Muscle layer of duodenum (tissue), 2 donors: Measurements from ENCODE around the gene CISTR.

Source experiments
- H3K27ac ChIP-seq: one replicate; pipeline ENCODE4 v1.7.0; 2013; ENCODE audit warnings: mild to moderate bottlenecking, low read length
- H3K27me3 ChIP-seq: one replicate; pipeline ENCODE4 v1.7.0; 2013; ENCODE audit warnings: low read depth, mild to moderate bottlenecking, control low read depth, low read length
- H3K36me3 ChIP-seq, 2 donors: one replicate each; pipeline ENCODE4 v1.7.0; 2013; ENCODE audit warnings: low read length in 2 of 2, control low read depth in 1 of 2, mild to moderate bottlenecking in 1 of 2; ENCODE audit not compliant: insufficient read depth in 2 of 2, control insufficient read depth in 1 of 2
- H3K4me1 ChIP-seq, 2 donors: one replicate each; pipeline ENCODE4 v1.7.0; 2013; ENCODE audit warnings: low read length in 2 of 2, mild to moderate bottlenecking in 2 of 2, control low read depth in 1 of 2, moderate library complexity in 1 of 2; ENCODE audit not compliant: insufficient read depth in 2 of 2, control insufficient read depth in 1 of 2
- H3K4me3 ChIP-seq, 2 donors: one replicate each; pipeline ENCODE4 v1.7.0; 2013; ENCODE audit warnings: low read length in 2 of 2, low read depth in 1 of 2, mild to moderate bottlenecking in 1 of 2
- H3K9me3 ChIP-seq, 2 donors: one replicate each; pipeline ENCODE4 v1.7.0; 2013; ENCODE audit warnings: low read length in 2 of 2, control low read depth in 1 of 2, mild to moderate bottlenecking in 1 of 2; ENCODE audit not compliant: control insufficient read depth in 1 of 2
- donor health status: healthy.

Gene CISTR

DNA sequence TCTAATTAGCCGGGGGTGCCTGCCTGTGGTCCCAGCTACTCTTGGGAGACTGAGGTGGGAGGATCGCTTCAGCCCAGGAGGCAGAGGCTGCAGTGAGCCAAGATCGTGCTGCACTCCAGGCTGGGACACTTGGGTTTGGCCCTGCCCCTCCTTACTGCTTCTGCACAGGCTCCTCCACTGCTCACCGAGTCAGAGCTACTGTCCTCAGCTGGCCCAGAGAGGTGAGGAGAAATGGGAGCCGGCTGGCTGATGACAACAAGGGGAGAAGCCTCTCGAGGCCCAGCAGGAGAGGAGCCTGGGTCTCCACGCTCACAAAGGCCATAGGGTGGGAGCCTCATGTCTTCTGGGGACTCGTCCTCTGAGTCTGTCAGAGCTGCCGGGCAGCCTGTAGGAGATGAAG lies 38.3 kb downstream of the CISTR start:
- H3K36me3 ChIP-seq: peaks cover 43 to 67% of the 10 kb centered on the region in 2 donors

DNA sequence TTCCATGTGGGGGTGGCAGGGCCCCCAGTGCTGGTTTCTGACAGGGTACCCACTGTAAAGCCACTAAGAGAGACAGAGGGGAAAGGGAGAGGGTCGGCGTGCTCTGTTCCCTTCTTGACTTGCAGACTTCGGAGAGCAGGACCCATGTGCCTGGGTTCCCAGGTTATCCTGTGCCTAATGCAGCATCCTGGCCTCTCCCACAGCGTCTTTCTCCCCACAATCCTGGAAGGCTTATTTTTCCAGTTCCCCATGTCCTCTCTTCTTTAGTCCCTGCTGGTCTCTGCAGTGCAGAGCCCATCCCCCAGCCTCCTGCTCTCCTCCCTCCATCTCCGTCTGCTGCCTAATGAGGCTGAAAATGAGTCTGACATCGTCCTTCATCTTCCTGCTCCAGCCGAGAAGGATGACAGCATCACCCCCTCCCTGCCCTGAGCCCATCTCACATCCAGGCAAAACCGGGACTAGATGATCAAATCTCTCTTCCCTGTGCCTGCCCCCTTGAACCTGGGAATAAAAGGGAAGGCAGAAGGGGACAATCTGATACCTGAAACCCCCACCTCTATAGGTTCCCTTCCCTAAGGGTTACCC lies 39.6 kb downstream of the CISTR start:
- H3K27me3 ChIP-seq: no peaks in the 10 kb centered on the region
- peaks cover 40 to 61% of the 10 kb centered on the region in 2 donors for H3K36me3 ChIP-seq
- no peak overlapping the region for H3K27ac ChIP-seq
- no peaks in the 10 kb centered on the region for H3K4me1 ChIP-seq
- H3K9me3 ChIP-seq: no peaks in the 10 kb centered on the region
- no peak overlapping the region for H3K4me3 ChIP-seq

More for the DNA sequence above, 38.3 kb downstream of the CISTR start:
- no peaks in the 10 kb centered on the region for H3K4me1 ChIP-seq
- H3K27ac ChIP-seq: no peak overlapping the region
- no peak overlapping the region for H3K4me3 ChIP-seq
- no peaks in the 10 kb centered on the region for H3K9me3 ChIP-seq
- no peaks in the 10 kb centered on the region for H3K27me3 ChIP-seq

DNA sequence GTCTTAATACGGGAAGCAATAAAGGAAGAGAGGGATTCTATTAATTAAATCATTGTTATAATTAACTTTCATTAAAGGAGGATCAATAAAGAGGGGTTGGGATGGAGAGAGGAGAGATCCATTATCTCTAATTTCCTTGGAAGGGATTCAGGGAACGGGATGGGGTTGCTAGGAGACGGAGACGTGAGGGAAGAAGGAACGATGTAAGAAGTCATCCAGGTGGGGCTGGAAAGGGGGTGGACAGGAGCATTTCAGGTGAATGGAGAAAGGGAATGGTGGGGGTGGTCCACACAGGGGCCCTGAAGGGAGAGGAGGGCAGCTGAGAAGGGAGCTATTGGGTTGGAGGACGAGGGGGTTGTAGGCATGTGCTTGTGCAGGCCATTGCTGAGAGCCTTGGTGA lies 41.7 kb downstream of the CISTR start:
- H3K36me3 ChIP-seq: peaks cover 24 to 40% of the 10 kb centered on the region in 2 donors
- no peak overlapping the region for H3K4me3 ChIP-seq
- no peaks in the 10 kb centered on the region for H3K4me1 ChIP-seq
- no peak overlapping the region for H3K27ac ChIP-seq
- no peaks in the 10 kb centered on the region for H3K9me3 ChIP-seq
- no peaks in the 10 kb centered on the region for H3K27me3 ChIP-seq

DNA sequence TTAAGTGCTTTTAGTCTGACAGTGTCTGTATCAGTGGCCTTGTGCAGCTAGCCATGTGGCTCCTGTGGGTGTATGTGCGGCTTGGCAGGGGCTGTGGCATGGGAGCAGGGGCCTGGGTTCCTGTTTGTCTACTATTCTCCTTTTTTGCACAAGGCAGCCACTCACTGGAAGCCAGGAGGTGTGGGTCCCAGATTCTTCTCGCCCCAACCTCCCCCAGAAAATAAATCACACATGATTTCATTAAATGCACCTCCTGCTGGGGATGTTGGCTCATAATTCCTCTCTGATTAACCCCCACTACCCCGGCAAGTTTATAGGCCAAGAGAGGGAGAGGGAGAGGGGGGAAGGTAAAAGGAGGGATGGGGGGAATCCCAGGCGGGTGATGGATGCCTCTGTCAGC lies 42.1 kb downstream of the CISTR start:
- peaks cover 20 to 36% of the 10 kb centered on the region in 2 donors for H3K36me3 ChIP-seq
- no peaks in the 10 kb centered on the region for H3K4me1 ChIP-seq
- H3K27ac ChIP-seq: no peak overlapping the region
- no peak overlapping the region for H3K4me3 ChIP-seq
- H3K9me3 ChIP-seq: no peaks in the 10 kb centered on the region
- H3K27me3 ChIP-seq: no peaks in the 10 kb centered on the region

DNA sequence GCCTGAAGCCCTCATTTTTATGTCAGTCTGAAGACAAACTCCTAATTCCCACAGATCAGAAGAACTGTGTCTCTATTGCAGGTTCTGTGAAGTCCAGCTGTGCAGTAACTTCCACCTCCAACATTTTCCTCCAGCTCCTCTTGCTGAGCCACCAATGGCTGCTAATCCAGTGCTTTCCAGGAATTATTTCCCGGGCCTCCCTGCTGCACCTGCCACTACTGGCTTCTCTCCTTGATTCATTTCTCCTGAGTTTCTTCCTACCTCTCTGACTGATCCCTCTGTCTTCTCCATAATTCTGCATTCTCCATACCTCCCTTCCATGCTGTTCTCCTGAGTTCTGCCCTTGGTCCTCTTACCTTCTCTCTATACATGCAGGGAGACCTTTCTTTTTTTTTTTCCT lies 45.7 kb downstream of the CISTR start:
- no peaks in the 10 kb centered on the region for H3K4me1 ChIP-seq
- no peaks in the 10 kb centered on the region for H3K9me3 ChIP-seq
- H3K27me3 ChIP-seq: peaks cover 3% of the 10 kb centered on the region
- no peak overlapping the region for H3K27ac ChIP-seq
- peaks cover 0 to under 1% of the 10 kb centered on the region in 2 donors for H3K36me3 ChIP-seq
- H3K4me3 ChIP-seq: no peak overlapping the region

DNA sequence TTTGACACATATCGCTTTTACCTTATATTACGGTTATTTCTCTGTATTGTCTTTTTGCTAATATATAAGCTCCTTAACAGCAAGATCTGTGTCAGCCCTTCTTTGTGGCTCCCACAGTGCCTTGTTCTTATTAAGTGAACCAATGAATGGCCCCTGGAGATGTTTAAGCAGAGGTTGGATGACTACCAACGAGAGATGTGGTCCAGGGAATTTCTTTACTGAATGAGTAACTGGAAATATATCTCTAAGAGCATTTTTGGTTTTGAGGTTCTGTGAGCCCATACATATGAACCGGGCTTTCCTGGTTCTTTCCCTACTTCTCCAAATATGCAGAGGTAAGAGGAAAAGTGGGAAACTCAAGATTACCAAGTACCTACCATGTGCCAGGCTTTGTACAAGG lies 48.0 kb downstream of the CISTR start:
- Histone ChIP-seq H3K27me3 (peaks cover 17% of the 10 kb centered on the region), H3K27ac (no peak overlapping the region), H3K9me3 (no peaks in the 10 kb centered on the region), H3K4me1 (no peaks in the 10 kb centered on the region), H3K4me3 (no peak overlapping the region), H3K36me3 (no peaks in the 10 kb centered on the region)

DNA sequence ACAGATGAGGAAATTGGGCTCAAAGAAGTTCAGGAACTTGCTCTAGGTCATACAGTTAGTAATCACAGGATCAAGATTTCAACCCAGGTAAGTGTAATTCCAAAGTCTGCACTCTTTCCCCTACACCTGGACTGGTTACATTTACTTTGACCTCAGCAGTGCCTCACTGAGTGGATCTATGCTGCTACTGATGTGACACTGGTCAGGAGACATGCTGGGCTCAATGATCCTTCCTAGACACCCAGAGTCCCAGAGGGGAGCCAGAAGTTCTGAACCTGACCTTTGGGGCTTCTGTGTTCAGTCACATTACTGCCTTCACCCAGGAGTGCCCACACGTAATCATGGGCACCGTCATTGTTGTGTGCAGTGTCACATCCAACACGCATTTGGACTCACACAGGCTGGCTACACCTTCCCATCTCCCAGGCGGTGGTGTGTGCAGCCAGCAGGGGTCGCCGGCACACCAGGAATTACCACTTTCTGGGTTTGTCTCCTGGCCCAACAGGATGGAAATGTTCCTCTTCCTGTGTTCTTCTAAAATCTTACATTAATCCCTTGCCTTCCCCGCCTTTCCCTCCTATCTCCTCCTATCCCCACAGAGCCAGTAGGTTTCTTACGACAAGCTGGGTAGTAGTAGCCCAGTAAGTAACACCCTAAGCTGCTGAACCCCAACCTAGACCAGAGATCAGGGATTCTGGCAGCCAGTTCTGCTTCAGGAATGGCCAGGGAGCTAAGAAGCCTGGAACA lies 50.1 kb downstream of the CISTR start:
- Histone ChIP-seq H3K4me1 (peaks cover 0 to 1% of the 10 kb centered on the region in 2 donors), H3K27me3 (peaks cover 29% of the 10 kb centered on the region)

DNA sequence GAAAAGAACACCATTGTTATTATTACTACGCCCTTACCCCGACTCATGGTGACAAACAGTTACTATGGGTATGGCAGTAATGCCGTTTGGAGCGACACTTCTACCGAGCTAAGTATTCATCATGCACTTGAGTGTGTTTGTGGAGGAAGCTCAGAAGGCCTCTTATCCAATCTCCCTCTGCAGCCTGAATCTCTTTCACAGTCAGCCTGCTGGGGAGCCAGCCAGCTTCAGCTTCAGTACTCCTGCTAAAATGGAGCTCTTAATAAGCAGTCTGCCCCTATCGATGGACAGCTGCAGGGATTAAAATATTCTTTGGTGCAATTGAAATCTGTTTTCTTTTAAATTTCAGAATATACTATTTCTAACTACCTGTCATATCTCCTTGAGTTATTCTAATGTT lies 51.2 kb downstream of the CISTR start:
- Histone ChIP-seq H3K9me3 (no peaks in the 10 kb centered on the region), H3K4me3 (no peak overlapping the region), H3K4me1 (peaks cover 3 to 13% of the 10 kb centered on the region in 2 donors), H3K27ac (no peak overlapping the region), H3K27me3 (peaks cover 39% of the 10 kb centered on the region), H3K36me3 (no peaks in the 10 kb centered on the region)

More for the DNA sequence above, 50.1 kb downstream of the CISTR start:
- no peaks in the 10 kb centered on the region for H3K9me3 ChIP-seq
- H3K4me3 ChIP-seq: no peak overlapping the region
- no peaks in the 10 kb centered on the region for H3K36me3 ChIP-seq
- H3K27ac ChIP-seq: no peak overlapping the region

DNA sequence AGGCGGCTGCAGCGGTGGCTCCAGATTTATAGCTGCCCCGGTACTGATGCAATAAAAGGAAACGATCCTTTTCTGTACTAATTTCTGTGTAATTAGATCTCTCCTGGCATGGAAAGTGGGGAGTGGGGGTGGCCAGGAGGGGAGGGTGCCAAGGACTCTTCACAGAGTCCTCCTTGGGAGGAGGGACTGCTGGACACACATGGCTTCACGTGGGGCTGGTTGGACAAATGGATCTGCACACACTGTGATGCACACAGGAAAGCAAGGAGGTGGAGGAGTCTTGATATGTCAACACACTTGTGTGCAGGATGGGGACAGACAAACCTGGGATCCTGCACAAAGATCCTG lies 52.1 kb downstream of the CISTR start:
- no peaks in the 10 kb centered on the region for H3K36me3 ChIP-seq
- peaks cover 47% of the 10 kb centered on the region for H3K27me3 ChIP-seq
- no peaks in the 10 kb centered on the region for H3K9me3 ChIP-seq
- no peak overlapping the region for H3K4me3 ChIP-seq
- peaks cover 3 to 22% of the 10 kb centered on the region in 2 donors for H3K4me1 ChIP-seq
- no peak overlapping the region for H3K27ac ChIP-seq

DNA sequence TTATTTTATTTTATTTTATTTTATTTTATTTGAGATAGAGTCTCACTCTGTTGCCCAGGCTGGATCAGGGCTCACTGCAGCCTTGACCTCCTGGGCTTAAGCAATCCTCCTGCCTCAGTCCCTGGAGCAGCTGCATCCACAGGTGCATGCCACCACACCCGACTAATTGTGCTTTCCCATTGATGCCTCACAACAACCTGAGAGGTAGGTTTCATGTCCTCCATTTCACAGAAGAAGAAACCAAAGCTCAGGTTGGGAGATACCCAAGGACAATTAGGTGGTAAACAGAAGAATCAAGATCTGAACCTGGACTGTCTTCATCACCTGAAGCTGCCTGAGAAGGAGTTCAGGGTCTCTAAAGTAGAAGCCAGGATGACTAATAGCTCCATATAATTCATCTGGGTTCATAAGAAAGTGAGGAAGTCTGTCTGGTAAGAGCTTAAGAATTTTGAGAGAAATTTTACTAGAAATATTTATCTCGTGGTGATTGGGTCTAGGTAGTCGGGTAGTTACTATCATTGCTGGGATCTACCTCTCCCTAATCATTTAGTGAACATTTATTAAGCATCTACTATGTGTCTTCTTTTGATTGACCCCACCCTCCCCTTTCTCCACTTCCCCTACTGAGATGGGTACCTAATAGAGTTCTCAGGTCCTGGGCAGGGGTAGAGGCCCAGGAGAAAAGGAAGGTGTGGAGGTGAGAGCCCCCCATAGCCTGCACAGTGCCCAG lies 52.7 kb downstream of the CISTR start:
- peaks cover 3 to 23% of the 10 kb centered on the region in 2 donors for H3K4me1 ChIP-seq
- no peaks in the 10 kb centered on the region for H3K9me3 ChIP-seq
- no peak overlapping the region for H3K27ac ChIP-seq
- no peak overlapping the region for H3K4me3 ChIP-seq
- no peaks in the 10 kb centered on the region for H3K36me3 ChIP-seq
- H3K27me3 ChIP-seq: peaks cover 52% of the 10 kb centered on the region

DNA sequence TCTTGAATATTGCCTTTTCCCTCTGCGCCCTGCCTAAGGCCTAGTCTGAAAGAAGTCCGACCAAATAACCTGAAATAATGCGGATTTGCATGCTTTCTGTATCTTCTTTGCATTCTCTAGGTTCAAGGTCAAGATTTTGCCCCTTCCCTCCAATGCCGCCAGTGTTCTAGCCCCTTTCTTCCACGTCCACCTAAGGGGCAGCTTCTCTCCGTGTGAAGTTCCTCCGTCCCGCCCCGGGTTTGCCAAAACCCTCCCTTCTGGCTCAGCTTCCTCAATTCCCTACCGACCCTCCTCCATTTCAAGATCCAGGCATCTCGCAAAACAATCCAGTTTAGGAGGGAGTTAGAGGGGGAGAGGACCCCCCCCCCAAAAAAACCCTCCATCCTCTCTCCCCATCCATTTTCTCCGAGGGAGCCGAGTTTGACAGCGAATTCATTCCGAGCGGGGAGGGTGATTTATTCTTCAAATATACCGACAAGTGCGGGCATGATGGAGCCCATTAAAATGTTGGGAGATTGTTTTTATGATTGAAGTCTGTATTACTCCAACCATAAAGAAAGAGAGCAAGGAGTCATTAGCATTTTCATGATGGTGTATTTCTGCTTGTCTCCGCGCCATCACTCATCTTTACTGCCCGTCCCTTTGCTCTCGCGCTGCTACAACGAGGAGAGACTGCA lies 55.0 kb downstream of the CISTR start:
- Histone ChIP-seq H3K4me1 (peaks cover 3 to 23% of the 10 kb centered on the region in 2 donors), H3K27me3 (peaks cover 59% of the 10 kb centered on the region), H3K9me3 (no peaks in the 10 kb centered on the region), H3K36me3 (no peaks in the 10 kb centered on the region), H3K27ac (no peak overlapping the region), H3K4me3 (peak overlapping the region; percentile 35 to 44)
